HG03175 (cell line): ENCODE results near the gene PDXDC1.
A peak's percentile ranks its signal among the peaks of the same experiment; 100 is the strongest.
"Not testable (repeated sequence)": the region's sequence is repeated elsewhere in the genome, so short reads cannot be mapped to it uniquely, and the experiment has no call there.

Experiments used
- ATAC-seq: cut with Tn5 transposase; IDR thresholded peaks from one replicate; pipeline ENCODE4 v1.9.1; 2021; ENCODE audit warnings: mild to moderate bottlenecking, moderate library complexity; ENCODE audit not compliant: unreplicated experiment

Gene PDXDC1

DNA sequence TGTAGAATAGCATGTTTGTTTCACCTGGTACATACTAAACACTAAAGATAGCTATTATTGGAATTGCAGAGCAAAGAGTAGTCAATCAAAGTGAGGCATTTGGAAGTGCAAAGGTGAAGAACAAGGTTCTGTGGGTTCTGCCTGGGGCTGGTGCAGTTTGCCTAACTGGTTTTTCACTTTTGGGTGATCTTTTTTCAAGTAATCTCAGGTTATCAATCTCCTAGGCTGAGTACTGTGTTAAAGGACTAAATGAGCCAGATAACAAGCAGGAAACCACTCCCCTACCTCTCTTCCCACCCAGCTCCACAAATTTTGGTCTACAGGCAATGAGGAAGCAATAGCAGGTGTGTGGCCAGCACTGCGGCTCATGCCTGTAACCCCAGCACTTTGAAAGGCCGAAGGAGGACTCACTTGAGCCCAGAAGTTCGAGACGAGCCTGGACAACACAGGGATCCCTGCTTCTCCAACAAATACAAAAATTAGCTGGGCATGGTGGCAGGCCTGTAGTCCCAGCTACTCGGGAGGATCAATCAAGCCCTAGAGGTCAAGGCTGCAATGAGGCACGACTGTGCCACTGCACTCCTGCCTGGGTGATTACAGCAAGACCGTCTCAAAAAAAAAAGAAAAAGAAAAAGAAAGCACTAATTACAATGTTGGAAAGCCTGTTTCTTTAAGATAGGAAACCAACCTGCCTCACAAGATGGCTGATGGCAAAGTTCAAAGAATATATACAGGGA is 83.0 kb downstream of the PDXDC1 start:
- ATAC-seq, result no peak

DNA sequence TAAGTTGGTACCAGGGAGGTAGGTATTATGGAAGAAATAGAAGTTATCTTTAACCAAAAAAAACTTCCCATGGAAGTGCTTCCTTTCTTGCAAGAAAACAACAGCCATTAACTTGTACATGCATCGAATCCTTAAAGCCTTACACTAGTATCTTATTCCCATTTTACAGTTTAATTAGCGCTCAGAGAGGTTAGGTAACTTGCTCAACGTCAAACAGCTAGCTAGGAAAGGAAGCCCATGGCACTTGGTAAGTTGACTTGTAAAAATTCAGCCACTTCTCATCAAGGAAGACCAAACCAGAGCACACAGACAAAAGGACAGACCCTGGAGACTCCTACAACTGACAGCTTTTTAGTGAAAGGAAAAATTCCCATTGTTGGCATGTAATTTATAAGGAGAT is 84.5 kb downstream of the PDXDC1 start:
- ATAC-seq, result no peak

DNA sequence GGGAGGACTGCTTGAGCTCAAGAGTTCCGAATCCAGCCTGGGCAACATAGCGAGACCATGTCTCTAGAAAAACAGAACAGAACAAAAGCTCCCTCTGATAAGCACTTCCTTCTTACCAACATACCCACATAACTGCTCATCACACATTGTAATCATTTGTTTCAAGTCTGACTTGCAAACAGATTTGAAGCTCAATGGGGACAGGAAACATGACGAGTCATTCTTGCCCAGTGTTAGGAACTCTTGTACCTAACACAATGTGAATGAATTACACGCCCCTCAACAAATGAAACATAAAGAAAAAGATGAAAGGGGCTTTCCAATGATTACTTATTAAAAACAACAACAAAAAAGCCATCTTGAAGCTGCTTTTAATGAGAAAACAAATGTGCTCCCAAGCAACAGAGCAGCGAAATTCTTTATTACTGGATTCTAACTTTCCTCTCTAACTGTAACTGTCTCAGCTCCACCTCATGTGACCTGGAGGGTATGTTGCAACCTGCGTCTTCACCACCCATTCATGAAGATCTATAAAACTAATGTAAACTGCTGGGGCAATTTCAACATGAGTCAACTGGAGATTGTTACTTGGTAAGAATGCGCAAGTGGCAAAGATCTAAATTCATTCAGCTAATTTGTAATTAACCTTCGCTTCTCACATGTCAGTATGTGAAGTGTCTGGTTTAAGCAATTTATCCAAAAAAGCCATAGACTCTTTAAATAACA is 87.4 kb downstream of the PDXDC1 start:
- not testable (repeated sequence) for ATAC-seq

DNA sequence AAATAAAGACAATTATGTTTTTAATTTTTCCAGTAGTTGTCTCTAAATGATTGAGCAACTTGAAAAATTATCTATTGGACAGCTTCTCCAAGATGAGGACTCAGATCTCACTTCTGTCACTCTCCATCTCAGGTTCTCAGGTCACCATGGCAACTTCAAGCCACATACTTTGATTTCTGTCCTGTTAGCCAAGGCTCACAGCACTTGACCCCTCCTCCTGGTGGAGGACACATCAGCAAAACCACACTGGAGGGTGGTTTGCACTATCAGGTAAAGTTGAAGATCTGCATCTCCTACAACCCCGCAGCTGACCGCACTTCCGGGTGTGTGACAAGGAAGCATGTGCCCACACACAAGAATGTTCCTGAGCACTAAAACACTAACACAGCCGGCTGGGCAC is 91.1 kb downstream of the PDXDC1 start:
- not testable (repeated sequence) for ATAC-seq

DNA sequence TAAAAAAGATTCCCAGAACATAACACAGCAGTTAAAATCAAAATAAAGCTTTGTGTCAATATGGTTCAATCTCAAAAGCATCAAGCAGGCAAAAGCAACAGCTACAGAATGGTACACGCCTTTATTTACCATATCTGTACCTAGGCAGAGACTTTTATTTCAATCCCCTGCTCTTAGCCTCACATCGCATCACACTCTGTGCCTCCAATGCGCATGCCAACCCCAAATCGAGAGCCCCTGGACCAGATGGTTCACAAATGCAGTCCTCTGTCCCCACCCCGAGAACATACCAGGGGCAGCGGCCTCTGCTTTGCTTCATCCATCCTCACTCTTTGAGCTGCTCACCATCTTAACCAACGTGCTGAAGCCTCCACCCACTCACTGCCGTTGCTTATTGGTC is 91.9 kb downstream of the PDXDC1 start:
- ATAC-seq, result not testable (repeated sequence)

DNA sequence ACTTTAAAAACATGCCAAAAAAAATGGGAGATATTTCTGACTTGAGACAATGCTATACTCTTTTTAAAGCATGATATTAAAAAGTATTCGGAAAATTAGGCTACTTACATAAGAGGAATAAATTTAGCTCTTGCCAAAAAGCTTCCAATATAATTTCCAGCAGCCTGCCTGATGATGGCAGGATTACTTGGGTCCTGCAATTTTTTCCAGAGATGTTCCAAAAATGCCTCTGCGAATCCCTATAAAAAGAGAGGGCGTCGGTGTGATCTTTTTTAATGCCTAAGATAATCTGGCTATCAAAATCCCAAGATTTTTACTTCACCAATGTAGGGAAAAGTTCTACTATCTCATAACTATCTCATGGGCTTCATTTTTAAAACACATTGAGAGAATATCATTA is 96.2 kb downstream of the PDXDC1 start:
- not testable (repeated sequence) for ATAC-seq

DNA sequence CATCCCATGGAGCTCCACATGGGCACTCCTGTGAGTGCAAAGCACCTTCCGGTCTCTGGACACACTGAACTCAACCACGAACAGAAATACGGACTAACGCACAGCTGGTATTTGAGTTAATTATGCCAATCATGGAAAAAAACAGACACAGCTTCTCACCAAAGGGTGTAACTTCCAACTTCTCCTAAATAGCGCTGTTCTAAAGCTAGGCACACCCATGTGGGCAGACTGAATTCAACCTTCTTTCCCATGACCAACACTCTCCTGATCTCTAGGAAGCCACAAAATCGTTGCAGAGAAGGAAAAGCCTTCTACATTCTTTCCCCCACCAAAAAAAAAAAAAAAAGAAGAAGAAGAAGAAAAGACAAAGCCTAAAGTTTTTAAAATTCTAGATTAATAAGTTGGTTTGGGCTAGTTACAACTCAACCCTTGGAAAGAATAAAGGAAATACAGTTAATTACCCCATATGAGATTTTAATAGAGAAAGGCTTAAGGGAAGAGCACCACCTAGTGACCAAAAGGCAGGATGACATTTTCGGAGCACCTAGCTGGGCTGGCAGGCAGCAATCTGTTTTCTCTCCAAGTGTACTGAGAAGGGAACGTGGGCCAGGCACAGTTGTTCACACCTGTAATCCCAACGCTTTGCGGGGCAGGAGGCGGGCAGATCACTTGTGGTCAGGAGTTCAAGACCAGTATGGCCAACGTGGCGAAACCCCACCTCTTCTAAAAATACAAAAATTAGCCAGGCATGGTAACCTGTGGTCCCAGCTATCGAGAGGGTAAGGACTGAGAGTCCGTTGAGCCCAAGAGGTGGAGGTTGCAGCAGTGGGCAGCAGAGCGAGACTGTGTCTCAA is 97.3 kb downstream of the PDXDC1 start:
- not testable (repeated sequence) for ATAC-seq

DNA sequence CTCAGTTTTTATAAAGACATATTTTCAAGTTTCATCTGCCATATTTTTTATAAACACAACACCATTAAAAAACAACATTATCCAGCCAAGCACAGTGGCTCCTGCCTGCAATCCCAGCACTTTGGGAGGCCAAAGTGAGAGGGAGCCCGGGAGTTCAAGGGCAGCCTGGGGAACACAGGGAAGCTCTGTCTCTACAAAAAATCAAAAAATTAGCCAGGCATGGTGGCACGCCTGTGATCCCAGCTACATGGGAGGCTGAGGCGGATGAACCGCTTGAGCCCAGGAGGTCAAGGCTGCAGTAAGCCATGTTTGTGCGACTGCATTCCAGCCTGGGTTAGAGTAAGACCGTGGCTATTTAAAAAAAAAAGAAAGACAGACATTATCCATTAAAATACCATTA is 98.3 kb downstream of the PDXDC1 start:
- no peak for ATAC-seq

DNA sequence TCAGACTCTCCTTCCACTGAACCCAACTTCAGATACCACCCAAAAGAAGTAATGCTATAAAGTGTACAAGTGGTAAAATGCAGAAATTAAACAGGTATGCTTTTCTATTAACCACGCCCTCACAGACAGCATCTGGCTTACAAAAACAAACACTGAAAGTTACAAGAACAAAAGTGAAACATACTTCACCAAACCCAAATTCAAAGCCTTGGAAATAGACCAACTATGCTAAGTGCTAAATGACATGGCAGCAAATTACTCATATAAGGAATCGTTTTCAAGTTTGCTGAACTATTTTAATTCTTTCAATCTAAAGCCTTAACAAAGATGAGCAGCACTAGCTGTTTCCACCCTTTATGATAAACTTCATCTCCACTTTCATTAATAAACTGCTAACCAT is 101.3 kb downstream of the PDXDC1 start:
- ATAC-seq, result not testable (repeated sequence)

DNA sequence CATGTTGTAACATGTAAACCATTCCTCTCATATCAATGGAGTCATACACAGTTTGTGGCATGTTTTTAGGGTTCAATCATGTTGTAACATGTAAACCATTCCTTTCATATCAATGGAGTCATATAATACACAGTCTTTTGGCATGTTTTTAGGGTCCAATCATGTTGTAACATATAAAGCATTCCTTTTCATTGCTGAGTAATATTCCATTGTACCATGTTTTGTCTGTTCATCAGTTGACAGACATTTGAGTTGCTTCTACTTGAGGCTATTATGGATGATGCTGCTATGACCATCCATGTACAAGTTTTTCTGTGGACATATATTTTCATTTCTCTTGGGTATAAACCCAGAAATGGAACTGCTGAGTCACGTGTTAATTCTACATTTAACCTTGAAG is 106.1 kb downstream of the PDXDC1 start:
- not testable (repeated sequence) for ATAC-seq

DNA sequence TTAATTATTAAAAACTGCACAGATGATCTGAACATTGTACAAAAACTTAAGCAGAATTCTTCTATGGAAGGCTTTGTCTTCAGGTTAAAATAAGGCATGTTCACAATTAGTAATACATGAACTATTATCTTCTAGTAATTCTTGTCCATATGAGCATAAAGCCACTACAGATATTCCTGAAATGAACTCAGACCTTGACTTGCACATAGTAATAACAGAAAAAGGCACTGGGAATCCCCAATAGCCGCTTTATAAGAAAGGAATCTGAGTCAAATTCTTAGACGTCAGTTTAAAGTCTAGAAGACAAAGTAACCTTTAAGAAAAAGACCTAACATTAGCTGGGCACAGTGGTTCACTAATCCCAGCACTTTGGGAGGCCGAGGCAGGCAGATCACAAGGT is 108.0 kb downstream of the PDXDC1 start:
- ATAC-seq, result not testable (repeated sequence)

DNA sequence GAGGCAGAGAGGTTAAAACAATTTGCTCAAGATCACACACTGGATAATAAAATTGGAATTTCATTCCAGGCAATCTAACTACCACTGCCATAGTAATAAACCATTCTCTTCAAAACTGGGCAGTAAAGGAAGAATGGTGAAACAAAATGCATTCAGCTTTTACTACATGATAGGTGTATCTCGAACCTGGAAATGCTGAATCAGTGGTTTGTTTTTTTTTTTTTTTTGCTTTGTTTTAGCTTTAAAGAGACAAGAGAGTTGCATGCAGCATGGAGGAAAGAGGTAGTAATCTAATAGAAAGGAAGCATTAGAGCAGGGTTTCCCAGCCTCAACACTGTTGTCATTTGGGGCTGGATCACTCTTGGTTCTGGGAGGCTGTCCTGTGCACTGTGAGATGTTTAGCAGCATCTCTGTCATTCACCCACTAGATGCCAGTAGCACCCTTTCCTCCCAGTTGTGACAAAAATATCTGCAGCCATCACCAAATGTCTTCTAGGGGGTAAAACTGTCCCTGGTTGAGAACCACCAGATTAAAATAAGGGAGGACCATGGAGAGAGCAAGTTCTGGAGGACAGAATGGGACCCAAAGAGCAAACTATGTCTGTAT is 115.9 kb downstream of the PDXDC1 start:
- ATAC-seq, result not testable (repeated sequence)

DNA sequence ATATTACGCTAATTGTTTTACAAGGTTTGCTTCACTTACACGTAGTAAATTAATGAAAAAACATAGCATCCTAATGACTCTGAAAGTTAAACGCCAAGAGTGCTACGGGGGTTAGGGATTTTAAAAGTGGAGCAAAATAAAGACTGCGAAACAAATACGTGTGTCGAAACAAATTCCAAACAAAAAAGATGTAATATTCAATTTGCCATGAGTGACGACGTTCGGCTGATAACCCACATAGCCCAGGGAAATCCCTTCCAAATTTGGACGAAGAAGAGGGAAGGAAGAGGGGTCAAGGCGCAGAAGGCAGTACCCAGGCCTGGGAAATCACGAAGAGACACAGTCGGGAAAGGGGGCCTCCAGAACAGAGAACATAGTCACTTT is 118.7 kb downstream of the PDXDC1 start:
- ATAC-seq, result not testable (repeated sequence)

DNA sequence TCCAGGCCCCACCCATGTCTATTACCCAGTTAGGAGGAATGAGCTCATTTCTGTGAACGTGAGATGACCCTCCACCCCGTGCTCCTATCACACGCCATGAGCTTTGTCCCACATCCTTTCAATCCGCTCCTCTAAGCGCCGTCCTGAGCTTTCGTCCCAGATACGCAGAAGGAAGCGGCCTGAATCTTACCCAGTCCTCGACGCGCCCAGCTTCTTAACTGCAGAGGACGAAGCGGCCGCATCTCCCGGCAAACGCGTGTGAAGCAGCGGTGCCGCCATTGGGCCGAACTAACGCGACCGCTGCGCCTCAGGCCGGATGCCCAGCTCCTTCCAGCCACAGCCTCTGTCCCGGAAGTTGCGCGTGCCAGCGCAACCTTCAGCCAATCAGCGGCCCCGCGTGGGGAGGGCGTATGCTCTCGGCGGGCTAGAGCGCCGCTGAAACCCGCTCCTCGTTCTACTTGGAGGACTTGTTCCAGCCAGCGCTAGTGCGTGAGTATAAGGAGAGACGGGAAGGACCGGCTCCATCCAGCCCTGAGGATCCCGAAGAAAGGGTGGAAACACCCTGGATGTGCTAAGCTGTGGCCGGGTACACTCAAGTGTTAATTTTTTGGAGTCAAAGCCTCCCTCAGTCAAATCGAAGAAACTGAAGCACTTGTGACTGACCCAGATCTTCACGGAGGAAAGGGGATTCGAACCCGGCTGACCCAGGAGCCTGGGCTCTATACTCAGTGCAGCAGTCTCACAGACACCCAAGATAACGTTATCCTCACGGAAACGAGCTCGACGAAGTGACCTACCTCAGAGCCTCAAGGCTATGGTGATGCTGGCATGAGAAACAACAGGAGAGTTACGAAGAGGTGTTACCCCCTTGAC is 119.4 kb downstream of the PDXDC1 start, which contains the start of gene RRN3:
TSS of gene RRN3 (minus strand) at position 318 of the 873 bp plus-strand sequence. CDS start at position 279, 39 bp downstream.
- peak; percentile 99 for ATAC-seq

DNA sequence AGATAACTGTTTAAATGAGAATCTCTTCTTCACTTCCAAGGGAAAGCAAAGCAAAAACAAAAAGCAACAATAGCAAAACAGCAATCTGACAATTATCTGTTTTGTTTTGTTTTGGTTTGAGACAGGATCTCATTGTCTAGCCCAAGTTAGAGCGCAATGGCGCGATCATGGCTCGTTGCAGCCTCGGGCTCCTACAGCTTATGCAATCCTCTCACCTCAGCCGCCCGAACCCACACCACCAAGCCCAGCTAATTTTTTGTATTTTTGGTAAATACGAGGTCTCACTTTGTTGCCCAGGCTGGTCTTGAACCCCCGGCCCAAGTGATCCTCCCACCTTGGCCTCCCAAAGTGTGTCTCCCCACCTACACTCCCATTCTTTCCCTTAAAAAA is 121.8 kb downstream of the PDXDC1 start:
- ATAC-seq, result not testable (repeated sequence)

DNA sequence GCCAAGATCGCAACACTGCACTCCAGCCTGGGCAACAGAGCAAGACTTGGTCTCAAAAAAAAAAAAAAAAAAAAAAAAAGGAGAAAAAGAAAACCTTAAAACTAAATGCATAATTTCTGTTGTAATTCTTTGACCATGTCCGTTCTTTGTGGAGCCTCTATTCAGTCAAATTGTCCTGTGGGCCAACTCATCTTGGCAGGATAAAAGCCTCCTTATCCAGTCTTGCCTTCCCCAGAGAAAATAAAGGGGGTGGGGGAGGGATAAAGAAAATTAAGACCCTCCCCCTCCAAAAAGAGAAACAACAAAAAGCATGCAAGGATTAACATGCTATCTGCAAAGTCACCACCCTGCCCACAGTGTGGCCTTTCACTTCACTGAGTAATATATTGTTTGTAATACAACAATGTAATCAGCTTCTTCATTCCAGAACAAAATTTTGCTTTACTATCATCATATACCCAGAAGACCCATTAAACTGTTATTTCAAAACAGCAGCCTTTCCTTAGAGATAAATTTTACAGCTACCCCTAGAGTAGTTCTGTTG is 124.6 kb downstream of the PDXDC1 start:
- ATAC-seq, result not testable (repeated sequence)

DNA sequence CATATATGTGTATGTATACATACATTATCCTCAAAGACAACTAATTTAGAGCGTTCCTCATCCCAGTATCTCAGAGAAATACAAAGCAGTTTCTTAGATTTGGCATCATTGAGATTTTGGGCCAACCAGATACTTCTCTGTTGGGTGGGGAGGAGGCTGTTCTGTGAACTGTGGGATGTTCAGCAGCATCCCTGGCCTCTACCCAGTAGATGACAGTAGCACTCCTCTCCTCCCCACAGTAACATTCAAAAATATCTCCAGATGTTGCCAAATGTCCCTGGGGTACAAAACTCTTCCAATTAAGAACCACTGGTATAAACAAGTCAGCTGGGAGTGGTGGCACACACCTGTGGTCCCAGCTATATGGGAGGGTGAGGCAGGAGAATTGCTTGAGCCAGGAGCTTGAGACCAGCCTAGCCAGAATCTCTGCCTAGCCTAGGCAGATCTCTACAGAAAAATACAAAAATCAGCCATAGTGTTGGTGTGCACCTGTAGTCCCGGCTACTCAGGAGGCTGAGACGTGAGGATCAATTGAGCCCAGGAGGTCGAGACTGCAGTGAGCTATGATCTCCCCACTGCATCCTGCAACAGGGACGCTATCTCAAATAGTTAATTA is 125.7 kb downstream of the PDXDC1 start:
- ATAC-seq, result not testable (repeated sequence)

DNA sequence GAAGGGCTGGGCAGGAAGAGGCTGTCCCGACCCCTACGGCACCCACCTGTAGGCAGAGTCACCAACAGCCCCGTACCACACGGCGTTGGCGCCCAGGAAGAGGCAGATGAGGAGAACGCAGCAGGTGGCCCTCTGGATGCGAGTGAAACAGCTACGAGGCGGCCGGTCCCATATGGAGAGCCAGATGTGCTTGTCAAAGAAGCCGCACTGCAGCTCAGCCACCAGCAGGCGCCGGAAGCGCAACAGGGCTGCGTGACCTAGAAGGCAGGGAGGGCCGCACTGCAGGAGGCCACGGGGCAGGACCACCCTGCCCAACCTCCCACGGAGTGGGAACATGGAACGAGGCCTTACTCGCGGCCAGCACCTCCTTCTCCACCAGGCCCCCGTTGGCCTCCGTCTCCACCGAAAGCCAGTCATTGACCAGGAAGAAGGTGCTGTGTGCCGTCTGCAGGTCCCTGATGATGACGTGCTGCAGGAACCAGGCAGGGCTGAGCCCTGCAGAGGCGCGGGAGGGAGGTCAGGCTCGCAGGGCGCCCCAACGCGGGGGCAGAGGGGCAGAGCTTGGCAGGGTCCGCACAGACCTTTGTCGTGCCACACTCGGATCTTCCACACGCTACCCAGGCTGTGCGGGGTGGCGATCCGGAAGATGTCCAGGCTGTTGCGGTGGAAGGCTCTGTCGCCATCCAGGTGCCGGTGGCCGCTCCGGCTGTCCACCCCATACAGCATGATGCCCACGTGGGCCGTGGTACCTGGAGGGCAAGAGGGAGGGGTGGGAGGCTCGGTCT is 153.0 kb downstream of the PDXDC1 start:
- ATAC-seq, result not testable (repeated sequence)
